SIG-M5 treated with dmso at 0.1 percent for 504 hours (cell line): ENCODE results near the gene FAM163B.
"Not testable (repeated sequence)": the region's sequence is repeated elsewhere in the genome, so short reads cannot be mapped to it uniquely, and the experiment has no call there.

Source experiments
- DNase-seq: peaks from one replicate; lab custom pipeline; 2025; ENCODE audit not compliant: unreplicated experiment; lab: John Stamatoyannopoulos, UW

The FAM163B gene

DNA sequence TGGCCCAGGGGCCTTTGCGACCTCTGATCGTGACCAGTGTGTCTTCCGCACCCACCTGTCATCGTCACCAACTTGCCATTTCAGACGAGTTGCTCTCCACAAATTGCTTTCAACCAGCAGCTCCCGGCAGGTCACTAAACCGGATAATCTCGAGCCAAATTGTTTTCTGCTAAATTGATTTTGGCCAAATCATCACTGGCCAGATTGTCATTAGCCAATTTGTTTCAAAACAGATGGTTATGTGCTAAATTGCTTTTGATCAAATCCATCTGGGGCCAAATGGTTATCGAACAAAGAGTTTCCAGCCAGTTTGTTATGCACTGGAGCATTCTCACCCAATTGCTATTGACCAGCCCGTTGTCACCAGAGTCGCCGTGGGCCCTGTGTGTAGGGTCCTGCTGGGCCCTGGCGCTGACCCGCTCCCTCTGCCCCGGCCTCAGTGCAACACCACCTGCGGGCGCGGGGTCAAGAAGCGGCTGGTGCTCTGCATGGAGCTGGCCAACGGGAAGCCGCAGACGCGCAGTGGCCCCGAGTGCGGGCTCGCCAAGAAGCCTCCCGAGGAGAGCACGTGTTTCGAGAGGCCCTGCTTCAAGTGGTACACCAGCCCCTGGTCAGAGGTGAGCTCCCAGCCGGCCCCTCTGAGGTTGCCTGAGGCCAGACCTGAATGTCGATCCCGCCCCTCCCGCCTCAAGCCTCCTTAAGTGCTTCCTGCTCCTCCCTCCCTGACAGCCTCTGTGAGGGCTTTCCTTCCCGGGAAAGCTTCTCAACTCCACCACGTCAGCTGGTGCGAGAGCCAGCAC lies 39.1 kb downstream of the FAM163B start:
- DNase-seq = no peak

DNA sequence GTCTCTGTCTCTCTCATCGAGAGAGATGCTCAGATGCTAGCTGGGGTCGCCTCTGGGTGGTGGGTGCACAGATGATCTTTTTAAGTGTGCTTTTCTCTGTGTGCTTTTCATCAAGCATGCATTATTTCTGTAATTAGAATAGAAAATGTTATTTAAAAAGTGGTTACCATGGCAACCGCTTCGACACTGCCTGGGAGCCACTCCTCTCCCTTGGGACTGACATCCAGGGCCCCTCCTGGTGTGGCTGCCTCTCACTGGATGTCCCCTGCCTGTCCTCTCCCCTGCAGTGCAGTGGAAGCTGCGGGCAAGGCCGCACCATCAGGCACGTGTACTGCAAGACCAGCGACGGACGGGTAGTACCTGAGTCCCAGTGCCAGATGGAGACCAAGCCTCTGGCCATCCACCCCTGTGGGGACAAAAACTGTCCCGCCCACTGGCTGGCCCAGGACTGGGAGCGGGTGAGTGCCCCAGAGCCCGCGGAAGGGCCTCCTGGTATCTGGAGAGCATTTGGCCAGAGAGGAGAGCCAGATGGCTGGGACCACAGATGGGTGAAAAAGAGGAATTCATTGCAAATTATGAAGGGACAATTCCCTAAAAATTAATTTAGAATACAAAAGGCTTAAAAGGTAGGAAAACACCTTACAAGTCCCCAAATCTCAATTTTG lies 39.9 kb downstream of the FAM163B start:
- DNase-seq = no peak

DNA sequence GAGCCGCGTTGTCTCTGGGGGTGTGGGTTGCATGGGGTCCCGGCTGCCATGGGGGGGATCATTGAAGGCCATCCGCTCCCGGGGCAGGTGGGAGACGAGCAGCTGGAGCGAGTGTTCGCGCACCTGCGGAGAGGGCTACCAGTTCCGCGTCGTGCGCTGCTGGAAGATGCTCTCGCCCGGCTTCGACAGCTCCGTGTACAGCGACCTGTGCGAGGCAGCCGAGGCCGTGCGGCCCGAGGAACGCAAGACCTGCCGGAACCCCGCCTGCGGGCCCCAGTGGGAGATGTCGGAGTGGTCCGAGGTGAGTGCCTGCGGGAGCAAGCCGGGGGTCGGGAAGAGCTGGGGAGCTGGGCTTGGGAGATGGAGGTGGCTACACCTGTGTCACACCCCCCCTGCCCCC lies 41.0 kb downstream of the FAM163B start:
- no peak for DNase-seq

- DNase-seq = no peak
Measured at GRCh38 chr9:133566817-133567216, 42.4 kb downstream of the FAM163B start.

DNA sequence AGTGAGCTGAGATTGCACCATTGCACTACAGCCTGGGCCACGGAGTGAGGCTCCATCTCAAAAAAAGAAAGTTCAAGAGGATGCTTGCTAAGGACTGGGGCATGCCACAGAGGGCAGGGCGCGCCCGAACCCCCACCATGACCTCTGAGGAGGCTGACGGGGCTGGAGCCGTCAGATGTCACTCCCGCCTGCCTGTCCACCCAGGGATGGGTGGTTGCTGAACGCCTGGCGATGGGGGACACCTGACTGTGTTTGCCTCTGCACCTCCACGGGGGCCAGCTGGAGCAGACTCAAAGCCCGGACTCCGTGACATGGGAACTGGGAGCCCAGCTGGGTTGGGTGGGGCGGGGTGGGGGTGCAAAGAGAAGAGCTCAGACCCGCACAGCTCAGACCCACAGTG lies 42.8 kb downstream of the FAM163B start:
- no peak for DNase-seq

DNA sequence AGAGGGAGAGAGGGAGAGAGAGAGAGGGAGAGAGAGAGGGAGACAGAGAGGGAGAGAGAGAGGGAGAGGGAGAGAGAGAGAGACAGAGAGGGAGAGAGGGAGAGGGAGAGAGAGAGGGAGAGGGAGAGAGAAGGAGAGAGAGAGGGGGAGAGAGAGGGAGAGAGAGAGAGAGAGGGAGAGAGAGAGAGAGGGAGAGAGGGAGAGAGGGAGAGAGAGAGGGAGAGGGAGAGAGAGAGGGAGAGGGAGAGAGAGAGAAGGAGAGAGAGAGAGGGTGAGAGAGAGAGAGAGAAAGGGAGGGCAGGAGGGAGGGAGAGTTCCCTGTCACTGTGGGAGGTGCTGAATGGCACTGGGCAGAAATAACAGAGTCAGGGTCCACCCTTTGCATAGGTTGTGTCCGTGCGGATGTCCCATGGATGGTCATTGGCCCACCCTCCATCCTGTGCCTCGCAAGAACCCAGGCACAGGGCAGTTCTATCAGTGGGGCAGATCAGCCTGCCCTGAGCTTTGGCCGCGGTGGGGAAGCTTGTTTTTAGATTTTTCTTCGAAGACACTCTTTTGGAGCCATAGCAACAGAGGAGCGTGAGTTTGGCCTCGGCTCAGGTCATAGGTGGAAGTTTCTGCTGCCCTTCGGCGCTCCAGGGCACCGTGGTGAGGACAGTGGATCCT lies 44.6 kb downstream of the FAM163B start:
- DNase-seq = no peak

DNA sequence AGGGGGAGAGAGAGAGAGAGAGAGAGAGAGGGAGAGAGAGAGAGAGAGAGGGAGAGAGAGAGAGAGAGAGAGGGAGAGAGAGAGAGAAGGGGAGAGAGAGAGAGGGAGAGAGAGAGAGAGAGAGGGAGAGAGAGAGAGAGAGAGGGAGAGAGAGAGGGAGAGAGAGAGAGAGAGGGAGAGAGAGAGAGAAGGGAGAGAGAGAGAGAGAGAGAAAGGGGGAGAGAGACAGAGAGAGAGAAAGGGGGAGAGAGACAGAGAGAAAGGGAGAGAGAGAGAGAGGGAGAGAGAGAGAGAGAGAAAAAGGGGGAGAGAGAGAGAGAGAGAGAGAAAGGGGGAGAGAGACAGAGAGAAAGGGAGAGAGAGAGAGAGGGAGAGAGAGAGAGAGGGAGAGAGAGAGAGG lies 45.4 kb downstream of the FAM163B start:
- not testable (repeated sequence) for DNase-seq

DNA sequence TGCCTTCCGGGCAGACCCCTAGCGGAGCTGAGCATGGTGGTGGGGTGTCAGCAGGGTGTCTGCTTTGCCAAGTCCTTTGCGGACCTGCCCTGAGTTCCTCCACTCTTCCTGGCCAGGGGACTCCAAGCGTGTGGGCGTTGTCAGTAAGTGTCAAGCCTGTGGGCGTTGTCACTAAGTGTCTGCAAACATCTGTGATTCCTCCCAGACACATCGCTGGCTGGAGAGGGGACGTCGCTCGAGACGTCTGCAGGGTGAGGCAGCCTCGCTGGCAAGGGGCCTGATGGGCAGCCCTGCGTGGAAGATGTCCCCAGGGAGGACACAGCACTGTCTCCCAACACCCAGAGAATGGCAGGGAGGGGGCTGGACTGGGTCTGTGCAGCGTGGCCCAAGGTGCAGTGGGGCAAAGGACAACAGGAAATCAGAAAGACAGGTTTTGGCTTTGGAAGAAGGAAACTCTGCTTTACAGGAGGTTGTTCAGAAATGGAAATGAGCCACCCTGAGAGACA lies 45.8 kb downstream of the FAM163B start:
- no peak for DNase-seq

- no peak for DNase-seq
Measured at GRCh38 chr9:133562611-133563290, 46.4 kb downstream of the FAM163B start.

DNA sequence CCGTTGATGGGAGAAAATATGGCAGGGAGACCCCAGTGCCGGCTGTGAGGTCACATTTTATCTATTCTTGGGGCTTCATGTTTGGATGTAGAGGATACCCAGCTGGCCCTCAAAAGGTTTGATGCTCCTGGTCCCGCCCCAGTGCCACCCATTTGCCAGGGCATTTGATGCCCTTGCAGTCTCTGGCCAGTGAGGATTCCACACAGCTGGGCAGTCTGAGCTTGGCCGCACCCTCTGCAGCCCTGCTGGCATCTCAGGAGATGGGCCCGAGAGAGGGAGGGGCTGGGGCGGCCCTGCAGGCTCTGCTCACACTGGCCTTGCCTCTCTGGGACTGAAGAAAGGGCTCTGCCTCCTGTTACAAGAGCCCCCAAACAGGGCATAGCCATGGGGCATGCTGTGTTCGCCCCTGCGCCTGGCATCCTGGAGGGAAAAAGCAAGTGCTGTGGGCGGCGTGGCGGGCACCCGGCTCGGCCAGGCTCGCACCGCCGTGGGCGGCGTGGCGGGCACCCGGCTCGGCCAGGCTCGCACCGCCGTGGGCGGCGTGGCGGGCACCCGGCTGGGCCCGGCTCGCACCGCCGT lies 47.1 kb downstream of the FAM163B start:
- no peak for DNase-seq

DNA sequence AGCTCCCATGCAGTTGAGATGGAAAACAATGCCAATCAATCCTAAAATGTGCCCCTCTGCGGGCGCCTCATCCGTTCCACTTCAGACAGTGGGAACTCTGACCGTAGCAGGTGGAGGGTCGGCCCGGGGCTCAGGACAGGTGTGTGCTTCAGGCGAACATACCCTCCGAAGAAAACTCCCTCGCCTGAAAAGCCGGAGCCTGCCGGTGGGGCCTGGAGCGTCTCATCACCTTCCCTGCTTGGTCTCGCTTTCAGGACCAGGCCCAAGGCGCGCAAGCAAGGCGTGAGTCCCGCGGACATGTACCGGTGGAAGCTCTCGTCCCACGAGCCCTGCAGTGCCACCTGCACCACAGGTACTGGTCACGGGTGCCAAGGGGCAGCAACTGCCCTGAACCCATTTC lies 48.2 kb downstream of the FAM163B start:
- no peak for DNase-seq

DNA sequence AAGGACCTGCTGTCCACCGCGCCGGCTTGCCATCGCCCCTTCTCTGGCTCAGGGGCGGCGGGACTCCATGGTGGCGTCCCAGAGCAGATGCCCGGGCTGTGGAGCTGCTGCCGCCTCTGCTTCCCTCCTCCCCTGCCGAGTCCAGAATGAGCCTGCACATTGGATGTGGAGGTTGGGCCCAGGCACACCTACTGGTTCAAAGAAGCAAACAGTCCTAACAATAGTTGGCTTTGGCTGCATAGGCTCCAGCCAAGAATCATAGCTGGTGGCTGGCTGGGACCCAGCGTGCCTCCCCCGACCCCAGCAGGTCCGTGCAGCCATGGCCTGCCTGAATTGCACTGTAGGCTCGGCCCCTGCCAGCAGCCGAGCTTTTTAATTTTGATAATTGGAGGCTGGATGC lies 48.9 kb downstream of the FAM163B start:
- DNase-seq = no peak

DNA sequence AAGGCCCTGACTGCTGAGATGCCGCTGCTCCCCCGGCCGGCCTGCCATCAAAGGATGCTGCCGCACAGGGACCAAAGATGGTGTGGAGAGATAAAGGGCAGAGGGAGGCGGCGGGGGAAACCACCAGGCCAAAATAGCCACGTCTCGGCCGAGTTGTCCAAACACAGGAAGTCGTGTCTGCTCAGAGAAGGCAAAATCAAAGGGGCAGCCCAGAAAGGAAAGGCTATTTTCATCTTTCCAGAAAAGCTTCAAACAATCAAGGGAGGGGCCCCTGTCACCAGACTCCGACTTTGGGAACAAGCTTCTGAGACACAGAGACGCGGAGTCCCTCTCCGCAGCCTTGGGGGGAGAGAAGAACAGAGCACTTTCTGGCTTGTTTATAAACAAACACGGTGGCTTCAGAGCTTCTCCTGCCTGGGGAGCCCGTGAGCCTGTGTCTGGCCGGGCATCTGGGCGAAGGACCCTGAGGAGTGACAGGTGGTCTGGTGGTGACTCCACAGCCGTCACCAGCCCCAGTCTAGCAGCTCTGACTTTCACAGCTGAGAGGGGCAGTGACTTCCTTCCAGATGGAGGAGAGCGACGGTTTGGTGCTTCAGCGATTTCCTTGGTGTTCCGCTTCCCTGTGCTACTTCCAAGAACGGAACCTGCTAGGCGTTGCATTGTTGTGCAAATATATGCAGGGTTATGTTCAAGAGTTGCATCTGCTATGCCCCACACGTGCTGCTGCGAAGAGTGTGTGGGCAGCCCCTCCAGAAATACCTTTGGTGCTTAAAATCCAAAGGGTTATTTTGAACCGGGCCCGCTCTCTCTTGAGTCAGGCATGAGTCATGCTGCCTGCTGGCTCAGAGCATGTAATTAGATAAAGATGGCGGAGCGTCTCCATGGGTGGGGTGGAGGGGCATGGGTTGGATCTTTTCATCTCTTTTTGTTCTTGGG lies 50.7 kb downstream of the FAM163B start:
- DNase-seq = no peak

DNA sequence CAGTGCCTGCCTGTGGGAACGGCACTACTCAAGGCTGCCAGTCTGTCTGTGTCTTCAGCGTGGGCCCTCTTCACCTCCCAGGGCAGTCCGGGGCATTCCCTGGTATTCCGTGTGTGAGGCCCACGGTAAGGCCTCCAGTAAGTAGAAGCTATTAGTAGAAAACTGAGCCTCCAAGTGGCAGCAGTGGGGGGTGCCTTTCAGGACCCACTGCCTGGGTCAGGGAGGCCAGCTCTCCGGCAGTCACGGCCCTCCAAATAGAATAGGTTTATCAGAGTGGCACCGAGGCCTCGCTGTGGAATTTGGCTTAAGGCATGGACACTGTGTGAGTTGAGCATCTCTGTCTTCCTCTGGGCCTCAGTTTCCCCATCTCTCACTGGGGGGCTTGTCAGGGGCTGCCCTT lies 51.6 kb downstream of the FAM163B start:
- no peak for DNase-seq

GRCh38 chr9:133556354-133556753 lies 52.8 kb downstream of the FAM163B start:
- no peak for DNase-seq

GRCh38 chr9:133554729-133555128 lies 54.5 kb downstream of the FAM163B start:
- DNase-seq = no peak

DNA sequence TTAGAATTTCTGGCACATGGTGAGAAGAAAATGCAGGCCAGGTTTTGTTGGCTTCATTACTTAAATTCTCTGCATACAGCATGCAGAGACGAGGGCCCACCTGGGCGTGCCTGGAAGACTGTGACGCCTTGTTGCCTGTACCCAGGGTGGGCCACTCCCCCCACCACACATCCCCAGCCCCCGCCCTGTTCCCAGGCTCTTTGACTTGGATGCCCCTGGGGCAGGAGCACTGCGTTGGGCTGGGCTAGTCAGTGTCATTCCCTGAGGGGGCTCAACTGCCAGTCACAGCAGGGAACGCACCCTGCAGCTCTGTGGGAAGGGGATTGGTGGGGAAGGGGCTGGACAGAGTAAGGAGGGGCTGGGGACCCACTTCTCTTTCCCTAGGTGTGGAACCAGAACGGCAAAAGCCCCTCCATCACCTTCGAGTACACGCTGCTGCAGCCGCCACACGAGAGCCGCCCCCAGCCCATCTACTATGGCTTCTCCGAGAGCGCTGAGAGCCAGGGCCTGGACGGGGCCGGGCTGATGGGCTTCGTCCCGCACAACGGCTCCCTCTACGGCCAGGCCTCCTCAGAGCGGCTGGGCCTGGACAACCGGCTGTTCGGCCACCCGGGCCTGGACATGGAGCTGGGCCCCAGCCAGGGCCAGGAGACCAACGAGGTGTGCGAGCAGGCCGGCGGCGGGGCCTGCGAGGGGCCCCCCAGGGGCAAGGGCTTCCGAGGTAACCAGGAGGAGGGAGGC lies 55.0 kb downstream of the FAM163B start:
- DNase-seq = no peak

GRCh38 chr9:133553123-133553522 lies 56.1 kb downstream of the FAM163B start:
- DNase-seq = no peak

GRCh38 chr9:133552236-133552635 lies 57.0 kb downstream of the FAM163B start:
- DNase-seq = no peak
